GM18511 (cell line): ENCODE results near the gene GDAP1L1.
"Not testable (repeated sequence)": the region's sequence is repeated elsewhere in the genome, so short reads cannot be mapped to it uniquely, and the experiment has no call there.

Source experiments
- ATAC-seq: cut with Tn5 transposase; IDR thresholded peaks from one replicate; pipeline ENCODE4 v1.9.1; 2021; ENCODE audit warnings: mild to moderate bottlenecking, moderate library complexity; ENCODE audit not compliant: unreplicated experiment

The GDAP1L1 gene

GRCh38 chr20:44219170-44219730 is 27.9 kb upstream of the GDAP1L1 start:
- no peak for ATAC-seq

- ATAC-seq, result no peak
These were observed 27.3 kb upstream of the GDAP1L1 start for GRCh38 chr20:44219791-44220190.

DNA sequence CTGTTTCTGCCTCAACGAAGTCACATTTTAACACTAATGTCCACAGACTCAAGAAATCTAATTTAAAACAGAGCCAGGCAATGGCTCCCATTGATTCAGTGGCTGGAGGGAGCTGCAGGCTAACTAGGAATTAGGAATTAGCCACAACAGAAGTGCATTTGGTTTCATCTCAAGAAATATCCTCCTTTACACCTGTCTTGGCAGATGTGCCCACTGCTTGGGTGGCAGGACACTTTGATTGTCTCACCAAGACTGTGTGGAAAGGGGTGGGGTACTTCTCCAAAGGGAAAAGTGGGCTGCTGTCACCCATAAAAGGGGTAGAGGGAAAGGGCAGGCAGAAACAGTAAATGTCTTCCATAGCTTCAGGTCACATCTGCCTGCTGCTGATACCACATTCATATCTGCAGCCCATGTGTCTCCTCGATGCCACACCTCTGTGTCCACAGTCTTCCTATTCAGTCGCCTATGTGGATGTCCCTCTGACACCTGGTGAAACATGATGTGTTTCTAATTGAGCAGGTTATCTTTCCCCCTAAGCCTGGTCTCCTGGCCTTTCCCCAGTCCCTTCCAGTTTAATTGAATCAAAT is 25.6 kb upstream of the GDAP1L1 start:
- ATAC-seq, result no peak

DNA sequence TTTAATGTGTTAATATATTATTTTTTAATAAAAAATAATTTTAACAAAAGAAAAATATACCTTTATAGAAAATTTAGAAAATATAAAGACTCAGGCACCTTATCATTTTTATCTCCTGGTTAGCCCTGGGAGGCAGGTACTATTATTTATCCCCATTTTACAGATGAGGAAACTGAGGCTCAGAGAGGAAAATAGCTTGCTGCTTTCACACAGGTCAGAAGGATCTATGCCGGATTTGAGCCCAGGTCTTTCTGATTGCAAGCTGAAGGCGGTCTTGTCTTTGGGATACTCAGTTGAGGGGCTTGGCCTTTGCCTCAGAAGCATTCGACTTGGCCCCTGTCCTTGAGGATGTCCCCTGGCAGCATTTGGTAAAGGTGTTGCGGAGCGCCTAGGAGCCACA is 25.1 kb upstream of the GDAP1L1 start:
- ATAC-seq, result no peak

- no peak for ATAC-seq
These were observed 24.3 kb upstream of the GDAP1L1 start for GRCh38 chr20:44222633-44223368.

- ATAC-seq, result no peak
These were observed 23.4 kb upstream of the GDAP1L1 start for GRCh38 chr20:44223721-44224120.

DNA sequence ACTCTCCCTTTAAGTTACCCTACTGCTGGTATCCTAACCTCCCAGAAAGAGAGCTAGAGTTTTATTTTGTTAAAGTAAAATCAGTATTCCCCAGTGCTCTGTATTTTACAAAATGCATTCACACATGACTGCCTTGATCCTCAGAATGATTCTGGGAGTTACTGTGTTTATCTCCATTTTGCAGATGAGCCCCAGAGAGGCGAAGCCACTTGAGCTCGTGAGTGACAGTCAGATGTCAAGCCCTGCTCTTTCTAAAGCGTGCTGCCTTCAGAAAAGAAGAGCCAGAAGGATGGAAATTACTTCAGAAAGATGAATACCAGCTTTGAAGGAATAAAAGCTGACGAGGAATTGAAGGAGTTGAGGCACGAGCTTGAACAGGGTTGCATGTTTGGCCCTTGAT is 22.5 kb upstream of the GDAP1L1 start:
- no peak for ATAC-seq

DNA sequence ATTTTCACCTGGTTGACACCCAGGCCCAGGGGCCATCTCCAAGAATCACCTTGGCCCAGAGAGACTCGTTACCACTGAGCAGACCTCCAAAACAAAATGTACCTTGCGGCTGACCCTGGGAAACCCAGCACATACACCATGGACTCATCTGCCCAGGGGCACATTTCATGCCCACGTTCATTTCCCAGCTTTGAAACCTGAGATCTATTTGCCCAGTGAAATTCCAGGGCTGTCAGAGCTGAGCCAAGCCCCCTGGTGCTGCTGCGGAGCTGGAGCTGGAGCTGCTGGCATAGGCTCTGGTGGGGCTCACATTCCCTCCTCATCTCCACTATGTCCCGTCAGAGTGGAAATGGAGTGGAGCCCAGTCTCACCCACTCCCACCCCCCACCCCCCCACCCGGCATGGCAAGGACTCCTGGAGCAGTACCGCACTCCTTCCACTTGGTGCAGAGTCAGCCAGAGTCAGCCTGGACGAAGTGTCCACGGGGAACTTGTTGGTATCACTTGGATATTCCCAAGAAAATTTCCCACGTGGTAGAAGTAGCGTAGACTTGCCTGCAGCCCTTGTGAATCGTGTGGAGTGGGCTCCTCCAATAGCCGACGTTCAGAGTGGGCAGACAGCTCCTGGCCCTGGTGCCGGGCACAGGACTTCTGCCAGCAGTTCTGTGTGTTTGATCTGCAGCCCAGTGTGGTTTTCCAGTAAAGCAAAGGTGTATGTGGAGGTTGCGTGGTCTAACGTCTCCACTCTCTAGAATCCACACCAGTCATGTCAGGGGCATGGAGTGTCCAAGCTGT is 18.4 kb upstream of the GDAP1L1 start:
- no peak for ATAC-seq

DNA sequence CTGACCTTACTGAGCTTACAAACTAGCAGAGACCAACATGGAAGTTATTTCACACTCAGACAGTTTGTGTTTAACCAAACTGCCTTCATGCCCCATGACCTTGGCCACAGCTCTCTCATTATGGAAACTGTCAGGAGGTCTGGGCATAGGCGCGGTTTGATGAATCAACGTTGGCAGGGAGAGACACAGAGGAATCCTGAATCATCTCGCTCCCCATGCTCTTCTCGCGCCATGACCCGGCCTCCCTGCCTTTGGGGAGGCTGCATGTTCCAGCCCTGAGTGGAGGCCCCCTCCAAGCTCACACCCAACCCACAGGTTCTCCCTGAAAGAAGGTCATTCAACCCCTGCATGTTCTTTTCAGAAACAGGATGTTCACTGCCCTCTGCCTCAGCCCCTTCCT is 15.9 kb upstream of the GDAP1L1 start:
- ATAC-seq, result no peak

GRCh38 chr20:44231713-44232468 is 15.2 kb upstream of the GDAP1L1 start:
- no peak for ATAC-seq

DNA sequence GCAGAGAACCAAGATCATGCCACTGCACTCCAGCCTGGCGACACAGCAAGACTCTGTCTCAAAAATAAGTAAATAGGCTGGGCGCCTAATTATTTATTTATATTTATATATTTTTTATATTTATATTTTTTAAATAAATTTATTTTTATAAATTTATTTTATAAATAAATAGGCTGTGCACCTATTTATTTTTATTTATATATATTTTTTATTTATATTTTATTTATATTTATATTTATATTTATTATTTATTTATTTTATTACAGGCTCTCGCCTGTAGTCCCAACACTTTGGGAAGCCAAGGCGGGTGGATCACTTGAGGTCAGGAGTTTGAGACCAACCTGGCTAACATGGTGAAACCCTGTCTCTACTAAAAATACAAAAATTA is 14.6 kb upstream of the GDAP1L1 start:
- ATAC-seq, result not testable (repeated sequence)

GRCh38 chr20:44233436-44234016 is 13.6 kb upstream of the GDAP1L1 start:
- no peak for ATAC-seq

DNA sequence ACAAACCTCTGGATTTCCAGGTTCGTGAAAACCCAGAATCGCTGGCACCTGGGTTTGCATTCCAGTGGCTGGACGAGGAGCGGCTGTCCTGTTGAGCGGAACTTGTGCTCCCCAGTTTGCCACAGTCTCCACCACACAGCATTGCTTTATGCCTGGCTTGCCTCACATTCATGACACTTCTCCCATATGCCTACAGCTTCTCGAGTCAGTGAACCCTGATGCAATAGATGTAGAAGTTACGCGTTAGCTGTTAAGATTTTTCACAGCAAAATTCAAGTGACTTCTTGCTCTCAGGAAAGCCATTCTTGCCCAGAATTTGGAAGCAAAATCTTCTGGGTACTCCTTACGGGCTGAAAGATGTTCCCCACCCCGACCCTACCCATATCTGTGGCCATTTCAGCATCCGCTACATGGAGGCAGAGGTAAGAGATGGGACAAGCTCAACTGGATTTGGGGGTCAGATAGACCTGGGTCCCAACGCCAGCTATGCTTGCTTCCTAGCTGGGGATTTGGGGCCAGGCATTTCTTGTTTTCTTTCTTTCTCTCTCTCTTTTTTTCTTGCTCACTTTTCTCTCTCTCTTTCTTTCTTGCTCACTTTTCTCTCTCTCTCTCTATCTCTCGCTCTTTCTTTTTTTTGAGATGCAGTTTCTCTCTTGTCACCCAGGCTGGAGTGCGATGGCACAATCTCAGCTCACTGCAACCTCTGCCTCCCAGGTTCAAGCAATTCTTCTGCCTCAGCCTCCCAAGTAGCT is 12.4 kb upstream of the GDAP1L1 start:
- no peak for ATAC-seq

GRCh38 chr20:44235702-44236101 is 11.4 kb upstream of the GDAP1L1 start:
- ATAC-seq, result no peak

DNA sequence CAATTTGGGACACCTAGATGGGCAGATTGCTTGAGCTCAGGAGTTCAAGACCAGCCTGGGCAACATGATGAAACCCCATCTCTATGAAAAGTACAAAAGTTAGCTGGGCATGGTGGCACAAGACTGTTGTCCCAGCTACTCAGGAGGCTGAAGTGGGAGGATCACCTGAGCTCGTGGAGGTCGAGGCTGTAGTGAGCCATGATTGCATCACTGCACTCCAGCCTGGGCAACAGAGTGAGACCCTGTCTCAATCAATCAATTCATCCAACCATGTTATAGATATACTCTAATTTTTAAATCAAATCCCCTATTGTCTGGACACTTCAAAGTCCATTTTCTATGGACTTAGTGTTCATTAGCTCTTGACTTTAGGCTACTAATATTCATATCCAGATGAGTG is 10.3 kb upstream of the GDAP1L1 start:
- ATAC-seq, result not testable (repeated sequence)

- no peak for ATAC-seq
These were observed 5.3 kb upstream of the GDAP1L1 start for GRCh38 chr20:44241796-44242195.

DNA sequence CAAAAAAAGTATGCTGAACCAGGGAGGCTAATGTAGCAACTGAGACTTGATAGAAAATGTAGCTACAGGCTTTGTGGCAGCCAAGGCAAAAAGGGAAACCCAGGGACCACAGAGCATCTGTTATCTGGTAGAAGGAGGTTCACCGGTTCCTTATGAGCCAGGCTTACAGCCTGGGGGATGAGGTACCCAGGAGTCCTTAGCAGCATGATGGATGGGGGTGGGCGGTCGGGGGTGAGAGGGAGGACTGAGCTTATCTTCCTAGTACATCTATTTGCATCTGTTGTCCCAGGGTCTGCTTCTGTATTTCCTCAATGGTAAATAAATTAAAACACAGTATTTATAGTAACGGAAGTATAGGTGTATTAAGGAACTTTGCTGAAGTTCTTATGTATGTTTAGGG is 1.1 kb upstream of the GDAP1L1 start:
- no peak for ATAC-seq

DNA sequence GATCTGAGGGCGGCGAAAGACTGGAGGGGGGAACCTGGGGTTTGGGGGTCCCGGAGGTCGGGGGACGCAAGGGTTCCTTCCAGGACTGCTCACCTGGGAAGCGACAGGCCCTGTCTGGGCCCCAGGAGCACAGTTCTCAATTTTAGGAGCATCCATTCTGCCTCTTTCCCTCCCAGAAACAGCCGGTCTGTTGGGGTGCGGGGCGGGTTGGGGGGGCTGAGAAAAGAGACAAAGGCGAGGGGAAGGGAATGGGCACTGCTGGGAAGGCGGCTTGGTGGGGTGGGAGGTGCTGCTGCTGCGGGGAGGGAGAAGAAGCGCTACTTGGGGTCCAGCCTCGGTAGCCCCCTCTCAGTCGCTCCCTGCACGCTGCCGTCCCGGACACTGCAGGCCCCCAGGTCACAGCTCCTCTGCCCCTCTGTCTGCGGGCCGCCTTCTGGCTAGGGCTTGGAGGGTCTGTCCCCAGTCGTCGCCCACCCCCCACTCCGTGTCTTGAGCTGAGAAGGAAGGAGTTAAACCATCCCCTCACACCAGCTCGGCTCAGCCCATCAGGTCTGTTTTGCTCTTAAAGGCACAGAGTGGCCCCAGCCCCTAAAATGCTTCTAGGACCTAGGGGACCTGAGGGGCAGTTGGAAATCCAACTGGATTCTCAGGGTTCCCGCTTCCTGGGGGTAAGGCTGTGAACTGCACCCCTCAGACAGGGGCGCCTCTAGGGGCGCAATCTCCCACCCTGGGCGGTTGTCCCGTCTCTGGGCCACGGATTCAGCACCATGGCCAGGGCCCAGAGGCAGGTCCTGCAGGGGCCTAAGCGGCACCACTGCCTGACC is 690 bp downstream of the GDAP1L1 start:
- no peak for ATAC-seq

GRCh38 chr20:44248410-44248759 is 1.3 kb downstream of the GDAP1L1 start:
- ATAC-seq, result no peak
